22Rv1 (cell line): ENCODE data around the gene TMEM217.

ENCODE experiments used
- CTCF ChIP-seq: fragments of 450-650 bp; IDR thresholded peaks from 2 replicates; pipeline ENCODE4 v1.5.1; 2017; ENCODE audit warnings: mild to moderate bottlenecking
- ZFX ChIP-seq: fragments of 450-650 bp; IDR thresholded peaks from 2 replicates; pipeline ENCODE4 v1.6.1; 2017; ENCODE audit warnings: antibody characterized with exemption, borderline replicate concordance

- TF ChIP-seq CTCF (no peak), ZFX (no peak)
Measured at GRCh38 chr6:37209461-37210205, 48.3 kb downstream of the TMEM217 start.
